GM19468 (cell line): ENCODE data around the gene CDC42BPG.
A peak's percentile ranks its signal among the peaks of the same experiment; 100 is the strongest.

Experiments
- ATAC-seq: cut with Tn5 transposase; IDR thresholded peaks from one replicate; pipeline ENCODE4 v1.9.1; 2021; ENCODE audit warnings: mild to moderate bottlenecking, moderate library complexity, moderate number of reproducible peaks; ENCODE audit not compliant: unreplicated experiment; ENCODE audit errors: extremely low read depth

Gene CDC42BPG

GRCh38 chr11:64867748-64868462 is 23.5 kb upstream of the CDC42BPG start:
- no peak for ATAC-seq

- no peak for ATAC-seq
Measured at GRCh38 chr11:64866173-64866491, 21.7 kb upstream of the CDC42BPG start.

DNA sequence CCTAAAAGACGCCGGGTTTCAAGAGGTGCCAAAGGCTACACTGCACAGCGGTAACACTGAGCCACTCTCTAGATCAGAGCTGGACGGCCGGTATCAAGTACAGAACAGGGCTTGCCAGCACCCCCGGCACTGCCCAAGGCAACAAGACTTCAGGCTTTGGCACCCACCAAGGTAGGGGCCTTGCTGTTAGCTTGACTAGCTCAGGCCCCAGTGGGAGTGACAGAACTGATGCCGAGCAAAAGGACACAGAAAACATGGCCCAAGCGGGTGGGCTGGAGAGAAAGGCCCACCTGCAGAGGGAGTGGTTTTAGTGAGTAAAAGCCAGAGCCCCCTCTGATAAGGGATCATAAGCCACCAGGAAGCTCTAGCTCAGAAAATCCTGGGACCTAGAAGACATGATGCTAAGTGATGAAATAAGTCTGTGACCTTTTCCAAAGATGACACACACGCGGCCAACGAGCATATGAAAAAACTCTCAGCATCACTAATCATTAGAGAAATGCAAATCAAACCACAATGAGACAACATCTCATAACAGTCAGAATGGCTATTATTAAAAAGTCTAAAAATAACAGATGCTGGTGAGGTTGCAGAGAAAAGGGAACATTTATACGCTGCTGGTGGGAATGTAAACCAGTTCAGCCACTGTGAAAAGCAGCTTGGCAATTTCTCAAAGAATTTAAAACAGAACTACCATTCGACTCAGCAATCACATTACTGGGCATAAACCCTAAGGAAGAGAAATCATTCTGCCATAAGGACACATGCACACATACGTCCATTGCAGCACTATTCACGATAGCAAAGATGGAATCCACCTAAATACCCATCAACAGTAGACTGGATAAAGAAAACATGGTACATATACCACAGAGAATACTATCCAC is 21.1 kb upstream of the CDC42BPG start:
- peak; percentile 29 for ATAC-seq

- no peak for ATAC-seq
Measured at GRCh38 chr11:64864473-64865285, 20.2 kb upstream of the CDC42BPG start.

- no peak for ATAC-seq
Measured at GRCh38 chr11:64864135-64864472, 19.7 kb upstream of the CDC42BPG start.

- ATAC-seq, result no peak
Measured at GRCh38 chr11:64863391-64864060, 19.1 kb upstream of the CDC42BPG start.

GRCh38 chr11:64862987-64863390 is 18.5 kb upstream of the CDC42BPG start:
- ATAC-seq, result no peak

DNA sequence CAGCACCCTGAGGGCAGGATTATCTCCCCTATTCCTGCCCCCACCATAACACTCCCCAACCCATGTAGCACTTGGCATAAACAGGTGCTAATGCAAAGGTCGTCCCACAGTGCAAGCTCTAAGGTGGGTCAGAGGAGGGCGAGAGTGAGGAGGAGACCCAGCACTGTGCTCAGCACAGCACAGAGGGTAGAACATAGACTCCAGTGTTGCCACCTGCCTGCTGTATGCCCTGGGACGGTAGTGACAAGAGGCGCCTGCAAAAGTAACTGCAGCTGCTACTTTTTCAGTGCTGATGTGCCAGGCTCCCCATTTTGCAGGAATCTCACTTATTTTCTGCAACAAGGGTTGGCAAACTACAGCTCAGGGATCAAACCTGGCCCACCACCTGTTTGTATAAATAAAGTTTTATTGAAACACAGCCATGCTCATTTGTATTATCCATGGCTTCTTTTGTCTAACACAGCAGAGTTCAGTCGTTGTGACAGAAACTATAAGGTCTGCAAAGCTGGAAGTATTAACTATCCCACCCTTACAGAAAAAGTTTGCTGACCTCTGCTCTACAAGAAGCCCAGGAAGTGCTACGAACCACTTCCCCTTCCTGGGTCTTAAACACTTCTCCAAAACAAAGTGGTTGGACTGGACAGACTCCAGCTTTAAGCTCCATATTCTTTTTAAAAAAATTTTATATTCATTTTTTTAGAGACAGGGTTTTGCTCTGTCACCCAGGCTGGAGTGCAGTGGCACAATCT is 16.9 kb upstream of the CDC42BPG start:
- ATAC-seq, result no peak

- ATAC-seq, result peak; percentile 58
Measured at GRCh38 chr11:64859542-64860414, 15.3 kb upstream of the CDC42BPG start.

- no peak for ATAC-seq
Measured at GRCh38 chr11:64858467-64859263, 14.2 kb upstream of the CDC42BPG start.

DNA sequence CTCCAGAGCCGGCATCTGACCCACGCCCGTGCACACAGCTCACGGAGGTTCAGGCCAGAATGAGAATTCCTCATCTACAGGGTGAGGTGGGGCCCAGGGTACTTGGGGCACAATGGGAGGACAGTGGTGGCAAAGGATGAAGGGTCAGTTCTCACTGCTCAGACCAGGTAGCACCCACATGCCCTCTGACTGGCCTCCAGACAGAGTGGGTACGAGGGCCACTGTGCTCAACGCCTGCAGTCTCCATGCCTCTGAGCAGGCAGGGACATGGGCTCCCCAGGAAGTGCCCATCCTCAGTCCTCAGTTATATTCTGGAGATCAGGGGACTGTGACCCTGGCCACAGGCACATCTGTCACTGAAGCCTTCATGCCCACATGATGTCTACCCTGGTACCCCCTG is 13.0 kb upstream of the CDC42BPG start:
- no peak for ATAC-seq

DNA sequence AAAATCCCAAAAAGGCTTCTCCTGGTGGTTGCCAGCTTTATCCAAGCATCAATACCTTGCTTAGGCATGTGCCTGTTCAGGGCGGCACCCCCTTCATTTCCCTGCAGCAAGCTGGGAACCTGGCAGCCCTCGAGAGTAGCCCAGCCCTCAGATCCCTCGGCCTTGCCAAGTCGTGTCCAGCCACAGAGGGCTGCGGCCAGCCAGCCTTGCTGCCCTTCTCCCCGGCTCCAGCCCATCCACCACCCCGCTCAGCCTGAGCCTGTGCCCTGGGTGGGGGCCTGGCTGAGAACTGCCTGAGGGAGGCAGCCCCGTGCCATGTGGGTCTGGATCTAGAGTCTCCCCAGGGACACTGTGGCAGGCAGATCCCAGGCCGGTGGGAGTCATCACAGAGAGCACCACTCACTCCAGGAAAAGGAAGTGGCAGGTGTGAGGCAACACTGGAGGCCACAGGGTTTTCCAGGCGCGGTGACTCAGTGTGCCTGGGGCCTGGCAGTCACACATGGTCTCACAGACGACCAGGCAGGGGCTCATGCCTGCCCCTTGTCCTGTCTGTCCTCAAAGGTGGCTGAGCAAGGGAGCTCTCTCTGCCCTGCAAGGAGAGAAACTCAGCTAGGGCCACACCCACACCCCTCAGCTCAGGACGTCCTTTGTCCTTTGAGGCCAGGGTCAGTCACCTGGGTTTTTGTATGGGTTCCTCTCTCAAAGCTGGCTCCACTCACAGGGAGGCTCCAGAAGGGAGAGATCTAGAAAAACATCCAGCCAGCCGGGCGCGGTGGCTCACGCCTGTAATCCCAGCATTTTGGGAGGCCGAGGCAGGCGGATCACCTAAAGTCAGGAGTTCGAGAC is 12.2 kb upstream of the CDC42BPG start:
- no peak for ATAC-seq

- no peak for ATAC-seq
Measured at GRCh38 chr11:64855596-64856304, 11.3 kb upstream of the CDC42BPG start.

DNA sequence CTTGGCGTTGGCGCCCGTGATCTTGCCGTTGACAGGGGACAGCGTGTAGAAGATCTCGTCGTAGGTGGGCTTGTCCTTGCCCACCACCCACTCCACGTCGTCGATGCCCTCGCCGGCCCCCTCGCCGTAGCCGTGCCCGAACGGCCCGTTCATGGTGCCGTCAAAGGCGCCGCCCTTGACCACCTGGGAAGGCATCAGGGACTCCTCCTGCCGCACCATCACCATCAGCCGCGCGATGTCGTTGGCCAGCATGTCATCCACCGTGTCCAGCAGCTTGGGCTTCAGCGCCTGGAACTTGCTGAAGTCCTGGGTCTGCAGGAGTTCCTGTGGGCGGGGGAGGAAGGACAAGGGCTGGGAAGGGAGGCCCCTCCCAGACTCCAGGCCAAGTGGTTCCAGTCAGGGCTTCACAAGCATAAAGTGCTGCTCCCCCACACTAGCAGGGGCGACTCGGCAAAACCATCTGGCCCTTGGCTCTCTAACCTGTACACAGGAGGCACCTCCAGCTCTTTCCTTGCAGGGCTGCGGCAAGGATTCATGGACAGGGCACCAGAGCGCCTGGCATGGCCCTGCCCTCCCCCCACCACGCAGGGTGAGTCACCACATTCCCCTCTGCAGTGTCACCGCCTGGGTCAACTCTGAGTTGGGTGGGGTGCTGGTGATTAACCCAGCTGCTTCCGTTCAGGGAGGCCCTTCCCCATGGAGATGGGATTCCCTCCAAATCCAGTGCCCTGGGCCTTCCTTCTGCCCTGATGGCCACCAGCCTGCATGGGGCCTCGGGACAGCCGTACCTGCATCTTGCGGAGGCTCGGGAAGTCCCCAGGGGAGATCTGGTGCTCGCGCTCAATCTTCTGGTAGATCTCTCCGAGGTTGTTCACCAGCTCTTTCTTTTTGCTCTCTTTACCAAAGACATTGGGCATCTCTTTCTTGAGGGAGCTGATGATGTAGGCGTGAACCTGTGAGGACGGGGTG is 10.4 kb upstream of the CDC42BPG start:
- ATAC-seq, result no peak

DNA sequence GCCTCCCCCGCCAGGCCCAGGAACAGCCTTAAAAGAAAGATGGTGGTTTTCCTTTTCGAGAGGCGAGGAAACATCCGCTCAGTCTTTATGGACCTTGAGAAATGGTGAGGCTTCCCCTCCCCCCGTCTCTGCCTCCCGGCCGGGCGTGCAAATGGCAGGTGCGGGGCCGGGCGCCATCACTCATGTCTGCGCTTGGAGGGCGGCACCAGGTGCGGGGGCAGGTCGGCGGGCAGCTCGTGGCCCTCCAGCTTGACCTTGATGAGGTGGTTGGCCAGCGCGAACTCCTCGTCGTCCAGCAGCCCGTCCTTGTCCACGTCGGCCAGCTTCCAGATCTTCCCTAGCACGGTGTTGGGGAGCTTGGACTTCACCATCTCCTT is 9.7 kb upstream of the CDC42BPG start:
- no peak for ATAC-seq
